ENCODE data around the gene GPR153.

Gene GPR153

DNA sequence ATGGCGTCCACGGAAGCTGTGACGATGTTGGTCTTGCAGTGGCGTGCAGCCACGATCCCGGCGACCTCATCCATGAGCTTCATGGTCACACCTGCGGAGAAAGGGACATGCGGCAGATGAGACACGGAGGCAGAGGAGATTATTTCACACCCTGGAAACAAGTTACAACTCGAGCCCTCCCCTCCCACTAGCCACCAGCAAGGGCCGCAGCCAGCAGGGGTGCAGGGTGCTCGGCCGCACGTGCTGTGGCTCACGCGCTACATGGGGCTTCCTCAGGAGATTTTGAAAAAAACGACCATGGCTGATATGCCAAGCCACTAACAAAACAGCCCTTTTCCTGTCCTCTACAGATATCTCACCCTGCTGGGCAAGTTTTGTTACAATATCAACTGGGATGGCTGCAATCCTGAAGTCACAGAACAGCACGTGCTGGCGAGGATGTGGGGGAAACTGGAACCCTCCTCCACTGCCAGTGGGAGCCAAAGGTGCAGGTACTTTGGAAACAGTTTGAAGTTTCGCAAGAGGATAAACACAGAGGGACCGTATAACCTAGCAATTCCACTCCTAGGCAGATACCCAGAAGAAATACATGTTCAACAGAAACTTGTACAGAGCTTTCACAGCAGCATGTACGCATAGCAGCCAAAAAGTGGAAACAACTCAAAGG is 34.1 kb upstream of the GPR153 start:
- peaks cover 2 to 6% of the 10 kb centered on the region in 2 donors for H3K4me1 Mint-ChIP-seq
- no peak overlapping the region for H3K27ac Mint-ChIP-seq
- ATAC-seq (replicated peaks) = no peak

DNA sequence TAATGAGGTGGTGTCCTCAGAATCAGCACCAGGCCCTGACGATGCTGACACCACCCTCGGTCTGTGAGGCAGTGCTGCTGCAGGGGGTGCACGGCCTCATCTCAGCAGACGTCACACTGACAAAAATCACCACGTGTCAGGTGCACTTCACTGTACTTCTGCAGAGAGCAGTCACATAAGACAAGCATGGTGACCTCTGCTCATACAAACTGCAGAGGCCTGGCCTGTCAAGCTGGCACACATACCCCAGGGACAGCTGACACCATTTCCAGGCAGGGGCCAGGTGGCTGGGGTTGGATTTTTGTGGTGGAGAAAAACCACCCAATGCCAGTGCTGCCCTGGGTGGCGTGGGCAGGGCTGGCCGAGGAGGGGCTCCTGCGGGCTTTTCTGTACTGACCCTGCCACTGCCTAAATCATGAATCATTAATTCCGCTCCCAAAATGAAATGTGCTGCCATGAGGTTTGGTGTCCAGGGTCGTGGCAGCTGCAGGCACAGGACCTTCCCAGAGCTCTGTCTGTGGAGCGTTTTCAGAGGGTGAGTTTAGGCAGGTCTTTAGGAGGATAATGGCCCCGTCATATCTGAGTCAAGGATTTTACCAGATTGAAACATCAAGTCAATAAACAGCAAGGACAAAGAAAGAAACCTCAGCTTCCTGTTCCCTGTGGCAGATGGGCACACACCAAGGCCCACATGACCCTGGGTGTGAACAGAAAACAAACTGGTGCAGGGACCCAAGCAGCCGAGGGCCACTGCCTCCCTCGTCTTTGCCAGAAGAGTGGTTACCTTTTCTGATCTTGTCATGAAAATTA is 33.4 kb upstream of the GPR153 start:
- no peaks in the 10 kb centered on the region for H3K27me3 Mint-ChIP-seq
- peaks cover 4 to 6% of the 10 kb centered on the region in 2 donors for H3K4me1 Mint-ChIP-seq
- peaks cover 3 to 19% of the 10 kb centered on the region in 2 donors for H3K36me3 Mint-ChIP-seq
- H3K4me3 Mint-ChIP-seq = no peak overlapping the region
- no peak for DNase-seq
- H3K27ac Mint-ChIP-seq = no peak overlapping the region
- no peak for ATAC-seq (replicated peaks)
- no peaks in the 10 kb centered on the region for H3K9me3 Mint-ChIP-seq

More for the DNA sequence above, 34.1 kb upstream of the GPR153 start:
- no peaks in the 10 kb centered on the region for H3K27me3 Mint-ChIP-seq
- no peak for DNase-seq
- H3K36me3 Mint-ChIP-seq = peaks cover 3 to 21% of the 10 kb centered on the region in 2 donors
- H3K4me3 Mint-ChIP-seq = no peak overlapping the region
- no peaks in the 10 kb centered on the region for H3K9me3 Mint-ChIP-seq

DNA sequence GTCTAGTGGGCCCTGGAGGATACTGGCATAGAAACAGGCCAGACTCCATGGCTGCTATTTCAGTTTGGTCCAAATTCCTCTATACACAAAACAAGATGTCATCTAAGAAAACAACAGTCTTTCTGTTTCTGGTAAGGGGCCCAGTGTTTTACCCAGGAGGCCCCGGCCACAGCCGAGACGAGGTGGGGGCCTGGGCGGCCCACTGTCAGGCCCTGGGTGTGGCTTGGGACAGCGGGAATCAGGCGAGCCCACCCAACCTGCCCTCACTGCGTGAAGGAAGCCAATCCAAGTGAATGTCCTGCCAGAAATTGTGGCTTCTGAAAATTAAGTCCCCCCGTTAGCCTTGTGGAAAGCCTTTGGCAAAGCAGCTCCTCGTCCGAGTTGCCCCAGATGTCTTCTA is 31.2 kb upstream of the GPR153 start:
- no peak for DNase-seq
- peaks cover 4 to 6% of the 10 kb centered on the region in 2 donors for H3K4me1 Mint-ChIP-seq
- H3K9me3 Mint-ChIP-seq = no peaks in the 10 kb centered on the region
- H3K4me3 Mint-ChIP-seq = no peak overlapping the region
- no peak for ATAC-seq (replicated peaks)
- no peaks in the 10 kb centered on the region for H3K27me3 Mint-ChIP-seq
- H3K36me3 Mint-ChIP-seq = peaks cover 5 to 18% of the 10 kb centered on the region in 2 donors
- H3K27ac Mint-ChIP-seq = peak overlapping the region; percentile 62

DNA sequence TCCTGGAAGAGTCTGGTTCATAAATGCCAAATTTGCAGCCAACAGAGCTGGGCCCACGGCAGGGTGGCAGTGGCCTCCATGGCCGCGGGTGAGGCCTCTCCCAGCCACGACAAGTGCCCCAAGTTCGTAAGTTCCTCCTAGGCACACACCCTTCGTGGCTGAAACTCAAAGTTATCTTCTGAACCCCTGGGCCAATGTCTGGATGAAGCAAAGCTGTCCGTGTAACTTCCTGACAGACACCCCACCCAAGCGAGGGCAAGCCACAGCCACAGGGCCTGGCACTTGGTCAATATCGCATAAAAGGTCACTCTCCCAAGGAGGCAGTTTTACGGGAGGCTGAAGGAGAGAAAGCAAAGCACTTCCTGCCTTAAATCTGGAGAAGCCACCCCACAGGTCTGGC is 27.8 kb upstream of the GPR153 start:
- no peaks in the 10 kb centered on the region for H3K9me3 Mint-ChIP-seq

DNA sequence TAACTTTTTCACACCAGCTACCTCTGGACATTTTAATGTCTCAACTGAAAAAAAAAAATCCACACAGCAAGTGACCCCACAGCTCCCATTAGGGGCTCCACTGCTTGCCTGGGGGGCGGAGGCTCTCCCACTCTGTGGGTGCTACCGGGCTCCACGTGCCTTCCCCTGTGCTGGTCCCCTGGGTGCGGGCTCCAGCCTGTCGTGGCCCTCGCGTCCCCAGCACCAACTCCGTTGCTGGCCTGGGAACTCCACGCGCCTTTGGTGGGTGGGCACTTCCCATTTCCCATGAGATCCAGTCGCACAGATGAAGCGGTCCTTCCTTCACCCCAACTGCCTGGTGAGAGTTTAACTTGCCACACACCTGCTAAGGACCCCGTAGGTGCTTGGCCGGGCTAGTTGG is 27.1 kb upstream of the GPR153 start:
- Mint-ChIP-seq H3K4me1 (peaks cover 6% of the 10 kb centered on the region in 2 donors), H3K27ac (no peak overlapping the region), H3K36me3 (peaks cover 5% of the 10 kb centered on the region in 2 donors), H3K27me3 (no peaks in the 10 kb centered on the region), H3K4me3 (no peak overlapping the region), H3K9me3 (no peaks in the 10 kb centered on the region)
- no peak for ATAC-seq (replicated peaks)
- DNase-seq = no peak

More for the DNA sequence above, 27.8 kb upstream of the GPR153 start:
- ATAC-seq (replicated peaks) = no peak
- peaks cover 6% of the 10 kb centered on the region in 2 donors for H3K4me1 Mint-ChIP-seq
- DNase-seq = no peak
- H3K4me3 Mint-ChIP-seq = no peak overlapping the region
- H3K36me3 Mint-ChIP-seq = peaks cover 5 to 11% of the 10 kb centered on the region in 2 donors
- H3K27me3 Mint-ChIP-seq = no peaks in the 10 kb centered on the region
- H3K27ac Mint-ChIP-seq = no peak overlapping the region

DNA sequence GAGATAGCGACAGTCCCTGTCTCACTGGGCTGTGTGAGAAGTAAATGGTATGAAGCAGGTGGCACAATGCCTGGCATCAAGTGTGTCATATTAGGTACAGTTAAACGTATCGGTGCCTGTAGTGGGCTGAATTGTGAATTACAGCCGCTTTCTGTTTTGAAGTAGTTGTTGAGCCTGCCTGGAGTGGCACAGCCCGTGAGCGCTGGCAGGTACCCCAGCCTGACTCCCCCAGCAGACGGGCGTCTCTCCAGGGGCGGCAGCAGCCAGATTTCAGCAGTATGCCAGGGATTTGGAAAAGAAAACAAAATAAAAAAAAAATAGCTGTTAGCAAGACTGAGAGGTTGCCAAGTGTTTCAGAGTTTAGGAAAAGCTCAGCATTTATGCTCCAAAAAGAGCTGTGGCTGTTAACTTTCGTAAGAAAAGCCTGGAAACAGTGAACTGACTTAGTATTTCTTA is 26.6 kb upstream of the GPR153 start:
- no peak overlapping the region for H3K27ac Mint-ChIP-seq

DNA sequence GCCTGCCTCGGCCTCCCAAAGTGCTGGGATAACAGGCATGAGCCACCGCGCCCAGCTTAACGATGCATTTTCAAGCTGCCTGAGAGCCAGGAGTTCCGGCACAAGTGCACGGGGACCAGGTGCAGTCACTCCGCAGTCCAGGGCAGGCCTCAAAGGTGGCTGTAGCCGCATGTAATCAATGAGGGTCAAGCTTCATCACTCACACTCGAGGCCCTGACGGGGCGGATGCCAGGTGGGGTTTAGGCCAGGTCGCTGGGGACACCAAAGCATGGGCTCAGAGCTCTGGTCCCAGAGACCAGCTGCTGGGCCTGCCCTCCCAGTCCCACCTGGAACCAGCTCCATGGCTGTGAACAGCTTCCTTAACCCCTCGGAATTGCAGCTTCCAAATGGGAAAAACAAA is 26.1 kb upstream of the GPR153 start:
- H3K9me3 Mint-ChIP-seq = no peaks in the 10 kb centered on the region
- DNase-seq (no peak), ATAC-seq (replicated peaks) (no peak)
- peaks cover 6% of the 10 kb centered on the region in 2 donors for H3K4me1 Mint-ChIP-seq
- H3K27ac Mint-ChIP-seq = no peak overlapping the region
- no peaks in the 10 kb centered on the region for H3K27me3 Mint-ChIP-seq
- no peak overlapping the region for H3K4me3 Mint-ChIP-seq
- peaks cover 3 to 5% of the 10 kb centered on the region in 2 donors for H3K36me3 Mint-ChIP-seq

More for the DNA sequence above, 26.6 kb upstream of the GPR153 start:
- ATAC-seq (replicated peaks) (no peak), DNase-seq (no peak)
- Mint-ChIP-seq H3K27me3 (no peaks in the 10 kb centered on the region), H3K4me3 (no peak overlapping the region), H3K9me3 (no peaks in the 10 kb centered on the region), H3K4me1 (peaks cover 6% of the 10 kb centered on the region in 2 donors), H3K36me3 (peaks cover 3 to 5% of the 10 kb centered on the region in 2 donors)

DNA sequence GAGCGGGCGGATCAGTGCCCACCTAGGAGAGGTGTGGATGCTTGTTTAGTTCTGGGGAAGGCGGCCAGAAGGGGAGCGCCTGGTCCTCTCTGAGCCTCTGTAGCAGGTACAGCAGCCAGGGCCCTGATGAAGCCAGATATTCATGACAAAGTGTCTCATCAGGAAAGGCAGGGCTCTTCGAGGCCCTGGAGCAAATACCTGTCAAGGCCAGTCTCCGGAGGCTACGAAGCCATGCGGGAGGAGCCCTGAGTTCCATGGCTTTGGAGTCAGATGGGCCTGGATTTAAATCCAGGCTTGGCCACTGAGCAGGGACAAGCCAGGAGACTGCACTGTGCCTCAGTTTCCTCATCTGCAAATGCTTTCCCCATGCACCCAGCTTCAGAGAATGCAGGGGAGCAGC is 25.4 kb upstream of the GPR153 start:
- H3K27ac Mint-ChIP-seq = no peak overlapping the region
- peaks cover 0 to 5% of the 10 kb centered on the region in 2 donors for H3K36me3 Mint-ChIP-seq
- no peak for DNase-seq
- ATAC-seq (replicated peaks) = no peak
- H3K4me3 Mint-ChIP-seq = no peak overlapping the region
- H3K27me3 Mint-ChIP-seq = no peaks in the 10 kb centered on the region
- peaks cover 6% of the 10 kb centered on the region in 2 donors for H3K4me1 Mint-ChIP-seq
- no peaks in the 10 kb centered on the region for H3K9me3 Mint-ChIP-seq

DNA sequence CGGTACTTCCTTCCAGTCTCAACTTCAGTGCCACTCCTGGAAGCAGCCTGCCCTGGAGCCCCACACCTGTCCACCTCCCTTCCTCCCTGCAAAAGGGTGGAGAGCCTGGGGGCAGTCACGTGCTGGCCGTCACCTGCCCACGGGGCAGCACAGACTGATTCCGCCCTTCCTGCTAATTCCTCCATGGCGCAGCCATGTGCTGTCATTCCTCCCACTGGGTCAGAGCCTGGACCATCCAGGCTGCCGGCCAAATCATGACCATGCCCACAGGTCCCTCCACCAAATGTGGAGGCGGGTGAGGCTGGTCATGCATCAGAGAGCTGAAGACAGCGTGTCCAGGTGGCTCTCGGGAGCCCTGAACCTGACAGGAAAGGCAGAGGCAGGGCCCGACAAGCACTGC is 24.4 kb upstream of the GPR153 start:
- Mint-ChIP-seq H3K4me1 (peaks cover 0 to 4% of the 10 kb centered on the region in 2 donors), H3K27ac (no peak overlapping the region)

DNA sequence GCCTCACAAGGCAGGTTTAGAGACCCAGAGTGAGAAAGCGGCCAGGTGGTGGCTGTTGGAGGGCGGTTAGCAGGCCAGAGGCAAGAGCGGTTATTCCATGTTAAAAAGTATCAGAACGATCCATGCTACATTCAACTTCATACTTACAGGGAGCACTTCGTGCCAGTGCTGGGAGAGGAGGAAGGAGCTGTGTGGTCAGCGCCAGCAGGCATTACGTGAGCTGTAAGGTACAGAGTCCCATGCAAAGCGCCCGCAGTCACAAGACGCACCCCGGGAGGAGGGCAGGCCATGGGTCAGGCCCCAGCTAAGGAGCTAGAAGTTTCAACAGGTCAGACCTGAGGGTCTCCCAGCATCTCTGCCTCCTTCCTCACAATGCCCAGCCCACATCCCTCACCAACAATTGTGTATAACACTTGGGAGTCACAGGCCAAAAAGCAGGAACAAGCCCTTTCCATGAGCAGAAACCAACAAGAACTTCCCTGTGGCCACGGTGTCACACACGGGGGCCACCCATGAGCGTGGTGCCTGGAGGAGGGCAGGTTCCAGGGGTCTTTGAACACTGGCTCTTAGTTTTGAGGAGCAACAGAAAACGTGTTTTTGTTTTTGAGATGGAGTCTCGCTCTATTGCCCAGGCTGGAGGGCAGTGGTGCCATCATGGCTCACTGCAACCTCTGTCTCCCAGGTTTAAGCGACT is 21.8 kb upstream of the GPR153 start:
- Mint-ChIP-seq H3K36me3 (peaks cover 3 to 5% of the 10 kb centered on the region in 2 donors), H3K27me3 (no peaks in the 10 kb centered on the region), H3K9me3 (no peaks in the 10 kb centered on the region), H3K4me3 (no peak overlapping the region), H3K27ac (no peak overlapping the region), H3K4me1 (peaks cover 0 to 1% of the 10 kb centered on the region in 2 donors)
- ATAC-seq (replicated peaks) (no peak), DNase-seq (no peak)

More for the DNA sequence above, 24.4 kb upstream of the GPR153 start:
- peaks cover 0 to 5% of the 10 kb centered on the region in 2 donors for H3K36me3 Mint-ChIP-seq
- DNase-seq = no peak
- ATAC-seq (replicated peaks) = no peak
- H3K27me3 Mint-ChIP-seq = no peaks in the 10 kb centered on the region
- H3K9me3 Mint-ChIP-seq = no peaks in the 10 kb centered on the region
- no peak overlapping the region for H3K4me3 Mint-ChIP-seq

DNA sequence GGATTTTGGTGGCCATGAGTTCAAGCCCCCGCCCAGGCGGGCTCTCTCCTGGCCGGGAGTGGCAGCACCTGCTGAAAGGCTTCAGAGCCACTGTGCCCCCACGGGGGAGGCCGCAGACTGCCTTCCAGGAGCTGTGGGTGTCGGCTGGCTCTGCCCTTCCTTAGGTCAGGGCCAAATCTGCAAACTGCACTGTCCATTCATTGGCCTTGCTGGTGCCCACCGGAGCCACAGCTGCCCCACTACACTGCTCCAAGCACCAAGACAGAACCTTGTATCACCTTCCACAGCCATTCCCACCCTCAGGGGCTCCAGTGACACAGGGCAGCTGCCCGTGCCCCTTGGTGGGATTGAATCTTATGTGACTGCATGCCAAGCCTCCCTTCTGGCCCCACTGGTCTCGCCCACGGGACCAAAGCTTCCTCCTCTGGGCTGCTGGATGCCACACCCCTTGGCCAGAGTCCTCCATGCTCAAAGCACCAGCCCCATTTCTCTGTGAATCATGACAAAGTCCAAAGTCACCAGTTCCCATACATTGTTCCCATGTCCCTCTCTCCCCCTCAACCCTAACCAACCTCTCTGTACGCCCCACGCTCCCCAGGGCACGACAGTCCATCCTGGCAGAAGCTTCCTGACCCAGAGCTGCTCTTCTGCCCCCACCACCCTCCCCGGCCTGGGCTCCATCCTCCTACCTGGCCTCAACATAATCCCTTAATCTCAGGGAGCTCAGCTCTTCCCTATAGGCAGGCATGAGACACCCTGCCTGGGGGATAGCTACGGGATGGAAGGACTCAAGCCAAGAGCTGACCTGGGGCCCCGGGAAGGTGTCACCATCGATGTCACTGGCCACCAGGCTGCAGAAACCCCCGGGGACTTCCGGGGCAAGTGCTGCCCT is 20.9 kb upstream of the GPR153 start:
- Mint-ChIP-seq H3K36me3 (peaks cover under 1 to 6% of the 10 kb centered on the region in 2 donors), H3K4me1 (peaks cover 0 to 1% of the 10 kb centered on the region in 2 donors), H3K27ac (no peak overlapping the region), H3K27me3 (no peaks in the 10 kb centered on the region), H3K4me3 (no peak overlapping the region), H3K9me3 (no peaks in the 10 kb centered on the region)
- ATAC-seq (replicated peaks) = no peak
- DNase-seq = no peak

DNA sequence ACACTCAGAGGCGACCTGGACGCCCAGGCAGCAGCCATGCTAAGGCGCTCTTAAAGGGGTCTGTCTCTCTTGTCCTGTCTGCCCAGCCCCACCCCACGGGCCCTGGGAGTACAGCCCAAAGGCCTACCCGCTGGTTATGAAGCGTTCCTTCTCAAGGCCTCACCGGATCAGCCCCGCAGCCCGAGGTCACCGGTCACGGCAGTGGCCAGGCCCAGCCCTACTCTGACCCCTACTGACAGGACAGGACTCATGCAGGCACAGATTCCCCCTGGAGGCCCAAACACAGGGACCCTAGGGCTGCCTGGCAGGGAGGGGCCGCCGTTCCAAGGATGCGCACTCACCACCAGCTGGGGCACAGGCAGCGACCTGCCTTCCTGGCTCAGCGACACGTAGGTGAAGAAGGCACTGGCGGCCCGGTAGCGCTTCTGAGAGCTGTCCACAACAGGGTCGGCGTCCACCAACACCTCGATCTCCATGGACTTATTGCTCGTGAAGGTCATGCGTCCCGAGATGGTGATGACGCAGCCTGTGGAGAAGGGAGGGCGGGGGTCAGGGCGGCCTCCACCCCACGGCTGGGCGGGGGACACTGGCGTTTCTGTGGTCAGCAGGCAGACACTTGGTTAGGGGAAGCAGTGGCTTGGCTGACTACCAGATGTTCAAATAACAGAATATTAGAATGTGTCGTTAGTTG is 20.0 kb upstream of the GPR153 start:
- ATAC-seq (replicated peaks) (no peak), DNase-seq (no peak)
- Mint-ChIP-seq H3K4me1 (peaks cover 0 to 1% of the 10 kb centered on the region in 2 donors), H3K36me3 (peaks cover 0 to 6% of the 10 kb centered on the region in 2 donors), H3K9me3 (no peaks in the 10 kb centered on the region), H3K27ac (no peak overlapping the region), H3K4me3 (no peak overlapping the region), H3K27me3 (no peaks in the 10 kb centered on the region)

Measured in stimulated activated naive B cell treated with anti-CD40 and anti-IgM and Interleukin-4, amounts not matched to agents 10 μg/mL and 1 μg/mL and 100 μg/mL, for 72 hours (primary cell).